Erythroblast (primary cell): ENCODE measurements around the gene MYH10.

Experiments
- GATA1 ChIP-seq: IDR thresholded peaks from 2 replicates; pipeline ENCODE4 v1.6.1; 2011; ENCODE audit warnings: low read depth, mild to moderate bottlenecking, control low read depth, low read length, moderate library complexity
- POLR2A ChIP-seq: IDR thresholded peaks from 2 replicates; pipeline ENCODE4 v1.6.1; 2011; ENCODE audit warnings: mild to moderate bottlenecking, low read length

DNA sequence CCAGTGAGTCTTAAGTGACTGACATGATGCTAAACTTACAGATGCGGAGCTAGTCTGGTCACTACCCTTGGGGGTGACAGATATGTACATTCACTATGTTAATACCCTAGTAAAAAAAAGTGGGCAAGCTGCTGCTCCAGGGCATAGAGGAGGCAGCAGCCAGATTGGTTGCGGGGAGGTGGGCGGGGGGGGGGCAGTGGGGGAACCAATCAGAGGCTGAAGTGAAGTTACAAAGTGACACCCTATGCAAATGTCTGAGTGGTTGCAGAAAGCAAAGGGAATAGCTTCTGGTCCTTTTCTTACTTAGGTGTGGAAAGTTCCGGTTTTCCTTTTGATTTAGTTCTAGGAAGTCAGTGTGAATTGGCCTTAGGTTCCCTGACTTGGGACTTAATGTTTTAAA is 182.7 kb downstream of the MYH10 start:
- TF ChIP-seq POLR2A (no peak), GATA1 (no peak)
